Breast epithelium (tissue), 4 donors: ENCODE data around the gene OR6K2. TPM values are rescaled to one million over a fixed set of nuclear protein-coding genes. Genes with fewer than 3 reads are reported as not detected.

Experiments used
- DNase-seq, 2 donors: peaks; one replicate each; pipeline ENCODE4 v3.0.0-alpha.2; 2019; ENCODE audit warnings: low spot score in 2 of 2
- H3K27ac ChIP-seq, 2 donors: fragments of 200-600 bp; sonication (generic) in 1 of 2; one replicate each; pipeline ENCODE4 v1.5.1; 2016 to 2019; ENCODE audit warnings: mild to moderate bottlenecking in 1 of 2
- H3K27me3 ChIP-seq, 2 donors: fragments of 200-600 bp; sonication (generic) in 1 of 2; one replicate each; pipeline versions ENCODE4 v1.5.1 to v1.6.0; 2017 to 2019; ENCODE audit warnings: control low read depth in 1 of 2, mild to moderate bottlenecking in 1 of 2
- H3K36me3 ChIP-seq: fragments of 200-600 bp; one replicate; pipeline ENCODE4 v1.5.1; 2019
- H3K4me1 ChIP-seq, 2 donors: fragments of 200-600 bp; sonication (generic); one replicate each; pipeline ENCODE4 v1.5.1; 2016 to 2019; ENCODE audit warnings: control low read depth in 1 of 2
- H3K4me3 ChIP-seq, 3 donors: fragments of 200-600 bp; sonication (generic); 1 replicate in 2 of 3; 2 replicates in 1 of 3; pipeline ENCODE4 v1.5.1; 2016 to 2019; ENCODE audit warnings: mild to moderate bottlenecking in 3 of 3, moderate library complexity in 2 of 3
- H3K9me3 ChIP-seq, 2 donors: fragments of 200-600 bp; sonication (generic) in 1 of 2; one replicate each; pipeline ENCODE4 v1.5.1; 2016 to 2019; ENCODE audit warnings: control low read depth in 1 of 2
- POLR2A ChIP-seq: fragments of 450-650 bp; IDR thresholded peaks from one replicate; pipeline ENCODE4 v1.6.1; 2016; ENCODE audit warnings: antibody characterized with exemption, mild to moderate bottlenecking, moderate library complexity
- POLR2AphosphoS5 ChIP-seq, 3 donors: sonication (generic); formaldehyde crosslinking; IDR thresholded peaks; one replicate each; pipeline ENCODE4 v1.6.1; 2017; ENCODE audit warnings: antibody characterized with exemption in 3 of 3
- intact Hi-C: fragments of 100-400 bp; cut with DNase I; formaldehyde crosslinking; loops from one replicate; pipeline ENCODE4 v1.15.1; 2023; ENCODE audit warnings: low total_unique reads
- total RNA-seq, 3 donors: library from RNA; depleted of rRNA; stranded (reverse); fragments of >200 nt; gene quantifications; one replicate each; pipeline ENCODE4 v1.1.0, GENCODE V29; 2016
- TF ChIP-seq, protein P1 (sequence below), 3 donors: fragments of 450-650 bp; IDR thresholded peaks; one replicate each; pipeline ENCODE4 v1.5.1; 2016 to 2017; ENCODE audit warnings: antibody characterized with exemption in 3 of 3, mild to moderate bottlenecking in 3 of 3, moderate library complexity in 3 of 3

OR6K2 gene
- total RNA-seq, 3 donors from 2014 or later: not detected

GRCh38 chr1:158686111-158687009, 14.1 kb downstream of the OR6K2 start, which contains the start of gene SPTA1:
Gene SPTA1 (minus strand): TSS chr1:158686715. CDS start chr1:158686517, 198 bp downstream.
- no peaks in the 10 kb centered on the region for H3K27me3 ChIP-seq
- TF ChIP-seq, protein P1, sequence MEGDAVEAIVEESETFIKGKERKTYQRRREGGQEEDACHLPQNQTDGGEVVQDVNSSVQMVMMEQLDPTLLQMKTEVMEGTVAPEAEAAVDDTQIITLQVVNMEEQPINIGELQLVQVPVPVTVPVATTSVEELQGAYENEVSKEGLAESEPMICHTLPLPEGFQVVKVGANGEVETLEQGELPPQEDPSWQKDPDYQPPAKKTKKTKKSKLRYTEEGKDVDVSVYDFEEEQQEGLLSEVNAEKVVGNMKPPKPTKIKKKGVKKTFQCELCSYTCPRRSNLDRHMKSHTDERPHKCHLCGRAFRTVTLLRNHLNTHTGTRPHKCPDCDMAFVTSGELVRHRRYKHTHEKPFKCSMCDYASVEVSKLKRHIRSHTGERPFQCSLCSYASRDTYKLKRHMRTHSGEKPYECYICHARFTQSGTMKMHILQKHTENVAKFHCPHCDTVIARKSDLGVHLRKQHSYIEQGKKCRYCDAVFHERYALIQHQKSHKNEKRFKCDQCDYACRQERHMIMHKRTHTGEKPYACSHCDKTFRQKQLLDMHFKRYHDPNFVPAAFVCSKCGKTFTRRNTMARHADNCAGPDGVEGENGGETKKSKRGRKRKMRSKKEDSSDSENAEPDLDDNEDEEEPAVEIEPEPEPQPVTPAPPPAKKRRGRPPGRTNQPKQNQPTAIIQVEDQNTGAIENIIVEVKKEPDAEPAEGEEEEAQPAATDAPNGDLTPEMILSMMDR (IDR thresholded peaks at IDR 0.05): no peak
- TF ChIP-seq POLR2AphosphoS5 (IDR thresholded peaks at IDR 0.05) (no peak), POLR2A (no peak)
- H3K27ac ChIP-seq: no peak within 1 kb of the TSS
- no peaks in the 10 kb centered on the region for H3K9me3 ChIP-seq
- H3K4me3 ChIP-seq: no peak within 1 kb of the TSS
- no peaks in the 10 kb centered on the region for H3K4me1 ChIP-seq
- DNase-seq: no peak
- H3K36me3 ChIP-seq: no peaks in the 10 kb centered on the region
- intact Hi-C loops: no loop called here

DNA sequence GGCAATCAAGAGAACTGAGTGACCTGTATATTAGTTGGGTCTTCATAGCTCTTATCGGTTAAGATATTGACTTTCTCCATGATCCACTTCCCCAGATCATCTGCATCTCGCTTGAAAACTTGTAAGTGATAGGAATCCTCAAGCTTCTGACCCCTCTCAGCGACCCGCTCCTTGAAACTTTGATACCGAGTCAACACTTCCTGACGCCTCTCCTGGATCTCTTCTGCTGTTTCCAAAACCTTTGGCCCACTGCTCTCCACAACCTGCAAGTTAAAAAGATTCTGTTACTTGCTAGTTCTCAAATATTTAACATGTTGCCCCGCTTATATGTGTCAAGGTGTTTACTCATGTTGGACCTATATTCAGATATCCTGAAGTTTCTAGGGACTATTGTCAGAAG, 15.4 kb downstream of the OR6K2 start:
- intact Hi-C loops: no loop called here
- no peak overlapping the region for H3K4me3 ChIP-seq
- H3K4me1 ChIP-seq: no peaks in the 10 kb centered on the region
- H3K27ac ChIP-seq: no peak overlapping the region
- H3K36me3 ChIP-seq: no peaks in the 10 kb centered on the region
- TF ChIP-seq POLR2A (no peak), POLR2AphosphoS5 (IDR thresholded peaks at IDR 0.05) (no peak)
- TF ChIP-seq, protein P1 (IDR thresholded peaks at IDR 0.05): no peak
- no peak for DNase-seq
- no peaks in the 10 kb centered on the region for H3K27me3 ChIP-seq
- no peaks in the 10 kb centered on the region for H3K9me3 ChIP-seq

GRCh38 chr1:158681606-158682005, 18.8 kb downstream of the OR6K2 start:
- Histone ChIP-seq H3K27me3 (no peaks in the 10 kb centered on the region), H3K4me3 (no peak overlapping the region), H3K36me3 (no peaks in the 10 kb centered on the region), H3K27ac (no peak overlapping the region), H3K9me3 (no peaks in the 10 kb centered on the region), H3K4me1 (no peaks in the 10 kb centered on the region)
- no peak for TF ChIP-seq POLR2AphosphoS5 (IDR thresholded peaks at IDR 0.05)
- no peak for TF ChIP-seq POLR2A
- TF ChIP-seq, protein P1 (IDR thresholded peaks at IDR 0.05): no peak
- DNase-seq: no peak
- intact Hi-C loops: no loop called here

DNA sequence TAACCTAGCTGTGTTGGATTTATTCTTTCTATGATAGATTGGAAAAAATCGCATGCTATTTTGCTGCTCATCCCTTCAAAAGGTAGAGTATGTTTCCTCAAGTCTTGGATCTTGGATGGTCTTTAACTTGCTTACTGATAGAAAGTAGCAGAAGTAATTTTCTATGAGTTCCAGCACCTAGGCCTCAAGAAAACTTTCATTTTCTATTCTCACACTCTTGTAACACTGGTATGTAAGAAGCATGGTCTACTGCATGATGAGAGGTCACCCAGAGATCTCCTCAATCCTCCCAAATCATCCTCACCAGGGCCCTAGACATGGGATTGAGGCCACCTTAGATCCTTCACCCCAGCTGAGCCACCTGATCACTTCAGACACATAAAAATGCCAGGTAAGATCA, 21.2 kb downstream of the OR6K2 start:
- H3K4me1 ChIP-seq: no peaks in the 10 kb centered on the region
- intact Hi-C loops: no loop called here
- no peak for DNase-seq
- no peaks in the 10 kb centered on the region for H3K9me3 ChIP-seq
- TF ChIP-seq, protein P1 (IDR thresholded peaks at IDR 0.05): no peak
- no peak for TF ChIP-seq POLR2AphosphoS5 (IDR thresholded peaks at IDR 0.05)
- TF ChIP-seq POLR2A: no peak
- H3K36me3 ChIP-seq: no peaks in the 10 kb centered on the region
- H3K27me3 ChIP-seq: no peaks in the 10 kb centered on the region
- H3K4me3 ChIP-seq: no peak overlapping the region
- H3K27ac ChIP-seq: no peak overlapping the region

DNA sequence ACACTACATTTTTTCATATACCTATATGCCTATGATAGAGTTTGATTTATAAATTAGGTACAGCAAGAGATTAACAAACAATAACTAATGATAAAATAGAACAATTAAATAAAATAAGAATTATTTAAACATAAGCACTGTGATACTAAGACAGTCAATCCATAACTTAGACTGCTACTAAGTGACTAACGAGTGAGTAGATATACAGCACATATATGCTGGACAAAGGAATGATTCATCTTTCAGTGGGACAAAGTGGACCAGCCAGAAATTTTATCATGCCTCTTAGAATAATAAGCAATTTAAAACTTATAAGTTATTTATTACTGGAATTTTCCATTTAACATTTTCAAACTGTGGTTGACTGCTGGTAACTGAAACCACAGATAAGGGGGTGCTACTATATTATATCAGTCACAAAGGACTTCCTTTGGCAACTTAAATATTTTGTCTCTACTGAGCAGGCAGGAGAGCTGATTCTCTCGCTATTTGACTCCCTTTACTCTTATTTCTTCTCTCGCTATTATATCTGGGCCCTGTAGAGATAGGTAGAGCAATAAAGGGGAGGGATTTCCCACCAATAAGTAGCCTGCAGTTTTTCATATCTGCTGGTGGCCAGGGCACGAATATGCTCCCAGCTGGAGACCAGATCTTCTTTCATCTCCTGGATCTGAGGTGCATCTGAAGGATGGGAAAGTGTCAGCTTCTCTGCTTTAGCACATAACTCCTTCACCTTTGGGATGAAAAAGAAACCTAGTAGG, 24.7 kb downstream of the OR6K2 start:
- TF ChIP-seq POLR2A (no peak), POLR2AphosphoS5 (IDR thresholded peaks at IDR 0.05) (no peak)
- TF ChIP-seq, protein P1 (IDR thresholded peaks at IDR 0.05): no peak
- no peaks in the 10 kb centered on the region for H3K4me1 ChIP-seq

More for the DNA sequence above, 24.7 kb downstream of the OR6K2 start:
- H3K4me3 ChIP-seq: no peak overlapping the region
- no peaks in the 10 kb centered on the region for H3K36me3 ChIP-seq
- no peak for DNase-seq
- H3K27ac ChIP-seq: no peak overlapping the region
- intact Hi-C loops: no loop called here
- no peaks in the 10 kb centered on the region for H3K9me3 ChIP-seq
- no peaks in the 10 kb centered on the region for H3K27me3 ChIP-seq
